ENCODE results near the gene PCDHGA1. TPM values are rescaled to one million over a fixed set of nuclear protein-coding genes. Genes with fewer than 3 reads are reported as not detected.
"Not testable (repeated sequence)": the region's sequence is repeated elsewhere in the genome, so short reads cannot be mapped to it uniquely, and the experiment has no call there.

PCDHGA1 gene
- total RNA-seq, 2 experiments from 2014 or later, result 0.04 to 0.06 TPM

- CTCF ChIA-PET, result no interaction called here
- POLR2A ChIA-PET, result no interaction called here
These were observed 97.6 kb downstream of the PCDHGA1 start for GRCh38 chr5:141427783-141428426.

GRCh38 chr5:141430332-141431113 is 100.2 kb downstream of the PCDHGA1 start, which contains the start of gene PCDHGA12:
Gene PCDHGA12, plus strand, starts transcription at chr5:141430507. Its CDS starts 253 bp downstream, at chr5:141430760.
- CTCF ChIA-PET, result interaction anchor here (1.2 to 2.1 kb wide), 6 partner anchors 9 to 304 kb away, joined by 3 to 7 read pairs (median 4); partner anchors contain the start of genes PCDHGA10, PCDHGA11 and PCDHGB4
- POLR2A ChIA-PET, result interaction anchor here (0.6 kb wide), 2 partner anchors 9 to 133 kb away, joined by 3 read pairs; no protein-coding TSS in a partner anchor

GRCh38 chr5:141431286-141431685 is 101.0 kb downstream of the PCDHGA1 start:
- ChIA-PET CTCF (interaction anchor here (1.2 to 2.1 kb wide), 5 partner anchors 10 to 305 kb away, joined by 3 to 7 read pairs (median 4); partner anchors contain the start of genes PCDHGA10, PCDHGA11 and PCDHGB4), POLR2A (no interaction called here)

GRCh38 chr5:141432308-141432707 is 102.0 kb downstream of the PCDHGA1 start:
- CTCF ChIA-PET, POLR2A ChIA-PET: not testable (repeated sequence)

- CTCF ChIA-PET, POLR2A ChIA-PET: not testable (repeated sequence)
These were observed 102.4 kb downstream of the PCDHGA1 start for GRCh38 chr5:141432726-141433125.

- ChIA-PET CTCF (no interaction called here), POLR2A (no interaction called here)
These were observed 103.7 kb downstream of the PCDHGA1 start for GRCh38 chr5:141434006-141434405.

GRCh38 chr5:141437221-141437620 is 106.9 kb downstream of the PCDHGA1 start:
- POLR2A ChIA-PET, result no interaction called here
- CTCF ChIA-PET, result no interaction called here

- ChIA-PET CTCF (interaction anchor here (1.3 kb wide), 1 partner anchor 71 kb away, joined by 3 read pairs; no protein-coding TSS in a partner anchor), POLR2A (interaction anchor here (0.7 kb wide), 1 partner anchor 9 kb away, joined by 3 read pairs; the partner anchor contains the start of gene PCDHGA12)
These were observed 109.3 kb downstream of the PCDHGA1 start for GRCh38 chr5:141439411-141440141.

GRCh38 chr5:141440341-141440740 is 110.0 kb downstream of the PCDHGA1 start:
- ChIA-PET POLR2A (no interaction called here), CTCF (no interaction called here)

- ChIA-PET CTCF (interaction anchor here (0.8 kb wide), 1 partner anchor 36 kb away, joined by 3 read pairs; no protein-coding TSS in a partner anchor), POLR2A (no interaction called here)
These were observed 111.4 kb downstream of the PCDHGA1 start for GRCh38 chr5:141441571-141442170.

GRCh38 chr5:141465351-141465750 is 135.0 kb downstream of the PCDHGA1 start:
- POLR2A ChIA-PET, result interaction anchor here (0.6 kb wide), 1 partner anchor 84 kb away, joined by 3 read pairs; no protein-coding TSS in a partner anchor

GRCh38 chr5:141475625-141476131 is 145.4 kb downstream of the PCDHGA1 start, which contains the start of gene PCDHGC3:
Gene PCDHGC3, plus strand, starts transcription at chr5:141475966. Its CDS starts 151 bp downstream, at chr5:141476117.
- POLR2A ChIA-PET, result no interaction called here
- CTCF ChIA-PET, result no interaction called here

More at GRCh38 chr5:141465351-141465750, 135.0 kb downstream of the PCDHGA1 start:
- CTCF ChIA-PET, result no interaction called here

GRCh38 chr5:141476132-141476911 is 146.0 kb downstream of the PCDHGA1 start:
- POLR2A ChIA-PET, result interaction anchor here (0.7 kb wide), 1 partner anchor 33 kb away, joined by 3 read pairs; no protein-coding TSS in a partner anchor
- CTCF ChIA-PET, result interaction anchor here (0.7 kb wide), 1 partner anchor 1435 kb away, joined by 3 read pairs; no protein-coding TSS in a partner anchor

- CTCF ChIA-PET, result interaction anchor here (0.7 kb wide), 1 partner anchor 1436 kb away, joined by 3 read pairs; no protein-coding TSS in a partner anchor
- POLR2A ChIA-PET, result interaction anchor here (0.7 kb wide), 1 partner anchor 32 kb away, joined by 3 read pairs; no protein-coding TSS in a partner anchor
These were observed 146.8 kb downstream of the PCDHGA1 start for GRCh38 chr5:141477044-141477575.

GRCh38 chr5:141477815-141478214 is 147.5 kb downstream of the PCDHGA1 start:
- POLR2A ChIA-PET, result no interaction called here
- CTCF ChIA-PET, result no interaction called here

GRCh38 chr5:141478321-141478945 is 148.1 kb downstream of the PCDHGA1 start:
- CTCF ChIA-PET, result no interaction called here
- POLR2A ChIA-PET, result no interaction called here

- ChIA-PET POLR2A (no interaction called here), CTCF (no interaction called here)
These were observed 149.5 kb downstream of the PCDHGA1 start for GRCh38 chr5:141479776-141480175.
